GM18519 (cell line): ENCODE results near the gene EXOC6B.

Experiments used
- ATAC-seq: cut with Tn5 transposase; IDR thresholded peaks from one replicate; pipeline ENCODE4 v1.9.1; 2021; ENCODE audit warnings: mild to moderate bottlenecking, moderate library complexity; ENCODE audit not compliant: unreplicated experiment, low FRiP score

EXOC6B gene

GRCh38 chr2:72825257-72826155, at the start of gene EXOC6B:
EXOC6B (minus strand) TSS chr2:72826033.
- ATAC-seq, result peak; percentile 87

GRCh38 chr2:72871880-72872279, 46.0 kb upstream of the EXOC6B start:
- no peak for ATAC-seq

- no peak for ATAC-seq
These were observed 45.2 kb upstream of the EXOC6B start for GRCh38 chr2:72871060-72871459.

GRCh38 chr2:72864500-72864899, 38.7 kb upstream of the EXOC6B start:
- peak; percentile 57 for ATAC-seq

- ATAC-seq, result no peak
These were observed 37.2 kb upstream of the EXOC6B start for GRCh38 chr2:72863046-72863445.

GRCh38 chr2:72862239-72862988, 36.6 kb upstream of the EXOC6B start:
- ATAC-seq, result peak; percentile 90

- ATAC-seq, result no peak
These were observed 34.0 kb upstream of the EXOC6B start for GRCh38 chr2:72859831-72860262.

GRCh38 chr2:72851333-72851732, 25.5 kb upstream of the EXOC6B start:
- no peak for ATAC-seq

GRCh38 chr2:72849138-72849462, 23.3 kb upstream of the EXOC6B start:
- ATAC-seq, result no peak

- no peak for ATAC-seq
These were observed 22.8 kb upstream of the EXOC6B start for GRCh38 chr2:72848436-72849137.

GRCh38 chr2:72847534-72848315, 21.9 kb upstream of the EXOC6B start:
- ATAC-seq, result no peak

GRCh38 chr2:72846171-72847095, 20.6 kb upstream of the EXOC6B start:
- peak; percentile 88 for ATAC-seq

- no peak for ATAC-seq
These were observed 17.5 kb upstream of the EXOC6B start for GRCh38 chr2:72843301-72843700.

- ATAC-seq, result no peak
These were observed 15.8 kb upstream of the EXOC6B start for GRCh38 chr2:72841462-72842125.

- no peak for ATAC-seq
These were observed 14.2 kb upstream of the EXOC6B start for GRCh38 chr2:72840066-72840465.

- ATAC-seq, result no peak
These were observed 11.3 kb upstream of the EXOC6B start for GRCh38 chr2:72837171-72837570.

GRCh38 chr2:72835403-72835802, 9.6 kb upstream of the EXOC6B start:
- no peak for ATAC-seq

GRCh38 chr2:72834596-72834995, 8.8 kb upstream of the EXOC6B start:
- ATAC-seq, result no peak
